Tibial nerve (tissue), 4 donors: ENCODE data around the gene CHST13.

ENCODE experiments used
- EP300 ChIP-seq, 2 donors: sonication (generic); formaldehyde crosslinking; IDR thresholded peaks; one replicate each; pipeline ENCODE4 v1.6.1; 2017; ENCODE audit warnings: antibody characterized with exemption in 2 of 2, mild to moderate bottlenecking in 1 of 2
- TF ChIP-seq, protein P1 (sequence below), 5 experiments: fragments of 200-600 bp in 3 of 5; fragments of 450-650 bp in 2 of 5; sonication (generic) in 3 of 5; IDR thresholded peaks; one replicate each; pipeline ENCODE4 v1.5.1; 2016 to 2019; ENCODE audit warnings: antibody characterized with exemption in 5 of 5, mild to moderate bottlenecking in 3 of 5, moderate library complexity in 2 of 5

- no peak for TF ChIP-seq EP300 (IDR thresholded peaks at IDR 0.05)
- TF ChIP-seq, protein P1, sequence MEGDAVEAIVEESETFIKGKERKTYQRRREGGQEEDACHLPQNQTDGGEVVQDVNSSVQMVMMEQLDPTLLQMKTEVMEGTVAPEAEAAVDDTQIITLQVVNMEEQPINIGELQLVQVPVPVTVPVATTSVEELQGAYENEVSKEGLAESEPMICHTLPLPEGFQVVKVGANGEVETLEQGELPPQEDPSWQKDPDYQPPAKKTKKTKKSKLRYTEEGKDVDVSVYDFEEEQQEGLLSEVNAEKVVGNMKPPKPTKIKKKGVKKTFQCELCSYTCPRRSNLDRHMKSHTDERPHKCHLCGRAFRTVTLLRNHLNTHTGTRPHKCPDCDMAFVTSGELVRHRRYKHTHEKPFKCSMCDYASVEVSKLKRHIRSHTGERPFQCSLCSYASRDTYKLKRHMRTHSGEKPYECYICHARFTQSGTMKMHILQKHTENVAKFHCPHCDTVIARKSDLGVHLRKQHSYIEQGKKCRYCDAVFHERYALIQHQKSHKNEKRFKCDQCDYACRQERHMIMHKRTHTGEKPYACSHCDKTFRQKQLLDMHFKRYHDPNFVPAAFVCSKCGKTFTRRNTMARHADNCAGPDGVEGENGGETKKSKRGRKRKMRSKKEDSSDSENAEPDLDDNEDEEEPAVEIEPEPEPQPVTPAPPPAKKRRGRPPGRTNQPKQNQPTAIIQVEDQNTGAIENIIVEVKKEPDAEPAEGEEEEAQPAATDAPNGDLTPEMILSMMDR (IDR thresholded peaks at IDR 0.05) = no peak
Observed at GRCh38 chr3:126509597-126510307, 14.2 kb upstream of the CHST13 start.
